Endothelial cell of umbilical vein (primary cell): ENCODE data around the gene SLC23A2.

Source experiments
- EZH2 ChIP-seq: IDR thresholded peaks from 2 replicates; pipeline ENCODE4 v1.6.1; 2012; ENCODE audit warnings: borderline replicate concordance, low read depth, mild to moderate bottlenecking, moderate library complexity, low read length, inconsistent platforms; ENCODE audit not compliant: severe bottlenecking
- MAX ChIP-seq: IDR thresholded peaks from 2 replicates; pipeline ENCODE4 v1.6.1; 2011; ENCODE audit not compliant: insufficient read depth, insufficient read length
- POLR2A ChIP-seq: IDR thresholded peaks from 2 replicates; pipeline ENCODE4 v1.6.1; 2012; ENCODE audit warnings: low read depth, mild to moderate bottlenecking, control low read depth, low read length
- POLR2AphosphoS5 ChIP-seq: IDR thresholded peaks from 2 replicates; pipeline ENCODE4 v1.6.1; 2012; ENCODE audit warnings: low read depth, mild to moderate bottlenecking, control low read depth, low read length, moderate library complexity; ENCODE audit not compliant: insufficient read depth
- TF ChIP-seq, protein P1 (sequence below), 2 donors: IDR thresholded peaks; 1 replicate in 1 of 2; 2 replicates in 1 of 2; pipeline ENCODE4 v1.5.1; 2011; ENCODE audit warnings: low read length in 2 of 2, mild to moderate bottlenecking in 2 of 2, moderate library complexity in 2 of 2, control low read depth in 1 of 2, inconsistent platforms in 1 of 2, low read depth in 1 of 2; ENCODE audit not compliant: insufficient read depth in 1 of 2; ENCODE audit errors: extremely low read depth in 1 of 2

- no peak for TF ChIP-seq EZH2
- TF ChIP-seq, protein P1, sequence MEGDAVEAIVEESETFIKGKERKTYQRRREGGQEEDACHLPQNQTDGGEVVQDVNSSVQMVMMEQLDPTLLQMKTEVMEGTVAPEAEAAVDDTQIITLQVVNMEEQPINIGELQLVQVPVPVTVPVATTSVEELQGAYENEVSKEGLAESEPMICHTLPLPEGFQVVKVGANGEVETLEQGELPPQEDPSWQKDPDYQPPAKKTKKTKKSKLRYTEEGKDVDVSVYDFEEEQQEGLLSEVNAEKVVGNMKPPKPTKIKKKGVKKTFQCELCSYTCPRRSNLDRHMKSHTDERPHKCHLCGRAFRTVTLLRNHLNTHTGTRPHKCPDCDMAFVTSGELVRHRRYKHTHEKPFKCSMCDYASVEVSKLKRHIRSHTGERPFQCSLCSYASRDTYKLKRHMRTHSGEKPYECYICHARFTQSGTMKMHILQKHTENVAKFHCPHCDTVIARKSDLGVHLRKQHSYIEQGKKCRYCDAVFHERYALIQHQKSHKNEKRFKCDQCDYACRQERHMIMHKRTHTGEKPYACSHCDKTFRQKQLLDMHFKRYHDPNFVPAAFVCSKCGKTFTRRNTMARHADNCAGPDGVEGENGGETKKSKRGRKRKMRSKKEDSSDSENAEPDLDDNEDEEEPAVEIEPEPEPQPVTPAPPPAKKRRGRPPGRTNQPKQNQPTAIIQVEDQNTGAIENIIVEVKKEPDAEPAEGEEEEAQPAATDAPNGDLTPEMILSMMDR (IDR thresholded peaks at IDR 0.05; ENCODE audit: extremely low read depth in 1 of 2, insufficient read depth in 1 of 2, low read depth in 1 of 2, low read length in 2 of 2) = no peak
- TF ChIP-seq POLR2A = no peak
- no peak for TF ChIP-seq POLR2AphosphoS5
- no peak for TF ChIP-seq MAX
Observed at GRCh38 chr20:4897600-4897999, 103.7 kb downstream of the SLC23A2 start.
